CD14-positive monocyte (primary cell): Measurements from ENCODE around the gene PMP22. TPM values are rescaled to one million over a fixed set of nuclear protein-coding genes. Genes with fewer than 3 reads are reported as not detected.
A peak's percentile ranks its signal among the peaks of the same experiment; 100 is the strongest.

Source experiments
- DNase-seq, 3 donors: peaks; one replicate each; pipeline ENCODE4 v3.0.0-alpha.2; 2011 to 2022
- H2AFZ ChIP-seq: 2 replicates; pipeline ENCODE4 v1.6.0; 2012; ENCODE audit warnings: mild to moderate bottlenecking, low read depth, low read length, inconsistent platforms; ENCODE audit not compliant: insufficient read depth, poor library complexity, severe bottlenecking
- H3K27ac ChIP-seq, 2 donors: 1 replicate in 1 of 2; 2 replicates in 1 of 2; pipeline ENCODE4 v1.5.1; 2012 to 2013; ENCODE audit warnings: low read length in 2 of 2, control low read depth in 1 of 2, inconsistent platforms in 1 of 2, low read depth in 1 of 2, mild to moderate bottlenecking in 1 of 2
- H3K27me3 ChIP-seq, 2 donors: one replicate each; pipeline versions ENCODE4 v1.6.0 to v1.6.1; 2011 to 2013; ENCODE audit warnings: low read length in 2 of 2; ENCODE audit not compliant: control insufficient read depth in 2 of 2, insufficient read depth in 2 of 2
- H3K36me3 ChIP-seq, 2 donors: replicated peaks in 1 of 2; 1 replicate in 1 of 2; 2 replicates in 1 of 2; pipeline versions ENCODE4 v1.5.1 to v1.6.1; 2012 to 2013; ENCODE audit warnings: low read length in 2 of 2, control low read depth in 1 of 2, inconsistent platforms in 1 of 2, mild to moderate bottlenecking in 1 of 2; ENCODE audit not compliant: insufficient read depth in 2 of 2, control insufficient read depth in 1 of 2
- H3K4me1 ChIP-seq, 2 donors: 1 replicate in 1 of 2; 2 replicates in 1 of 2; pipeline versions ENCODE4 v1.5.1 to v1.6.1; 2012 to 2013; ENCODE audit warnings: low read length in 2 of 2, control low read depth in 1 of 2, inconsistent platforms in 1 of 2, mild to moderate bottlenecking in 1 of 2, moderate library complexity in 1 of 2; ENCODE audit not compliant: insufficient read depth in 2 of 2, control insufficient read depth in 1 of 2
- H3K4me2 ChIP-seq: replicated peaks from 2 replicates; pipeline ENCODE3; 2012; ENCODE audit warnings: low read length, moderate library complexity, mild to moderate bottlenecking; ENCODE audit not compliant: poor library complexity, severe bottlenecking; ENCODE audit errors: extremely low read depth
- H3K4me3 ChIP-seq, 3 experiments: fragments of 200-600 bp in 1 of 3; sonication (generic) in 1 of 3; replicated peaks in 1 of 3; 1 replicate in 2 of 3; 2 replicates in 1 of 3; pipeline ENCODE4 v1.5.1; 2011 to 2013; ENCODE audit warnings: low read length in 3 of 3, mild to moderate bottlenecking in 3 of 3, control low read depth in 2 of 3, low read depth in 2 of 3, inconsistent platforms in 1 of 3, moderate library complexity in 1 of 3
- H3K79me2 ChIP-seq: 2 replicates; pipeline ENCODE4 v1.6.0; 2012; ENCODE audit warnings: mild to moderate bottlenecking, control low read depth, inconsistent platforms, low read length, moderate library complexity; ENCODE audit not compliant: insufficient read depth
- H3K9ac ChIP-seq: 2 replicates; pipeline ENCODE4 v1.6.0; 2017; ENCODE audit warnings: low read length, mild to moderate bottlenecking; ENCODE audit not compliant: insufficient read depth, poor library complexity, severe bottlenecking
- H3K9me3 ChIP-seq, 2 donors: replicated peaks in 1 of 2; 1 replicate in 1 of 2; 2 replicates in 1 of 2; pipeline versions ENCODE4 v1.5.1 to v1.6.1; 2012 to 2013; ENCODE audit warnings: low read length in 2 of 2, control low read depth in 1 of 2; ENCODE audit not compliant: control insufficient read depth in 1 of 2, insufficient read depth in 1 of 2
- H4K20me1 ChIP-seq: 2 replicates; pipeline ENCODE4 v1.6.0; 2012; ENCODE audit warnings: mild to moderate bottlenecking, low read length, control low read depth, moderate library complexity; ENCODE audit not compliant: insufficient read depth
- H3K27ac Mint-ChIP-seq, 7 donors: one replicate each; pipeline ENCODE4 v1.8.0; 2020; ENCODE audit warnings: mild to moderate bottlenecking in 7 of 7, mixed read lengths in 7 of 7, moderate library complexity in 6 of 7, inconsistent platforms in 2 of 7
- H3K27me3 Mint-ChIP-seq, 3 donors: one replicate each; pipeline ENCODE4 v1.8.0; 2021 to 2022; ENCODE audit warnings: low read depth in 3 of 3, mild to moderate bottlenecking in 3 of 3, mixed read lengths in 3 of 3, moderate library complexity in 3 of 3, inconsistent platforms in 1 of 3
- H3K36me3 Mint-ChIP-seq, 2 donors: one replicate each; pipeline ENCODE4 v1.8.0; 2020; ENCODE audit warnings: mixed read lengths in 2 of 2, inconsistent platforms in 1 of 2, mild to moderate bottlenecking in 1 of 2
- H3K4me1 Mint-ChIP-seq: one replicate; pipeline ENCODE4 v1.8.0; 2020; ENCODE audit warnings: mild to moderate bottlenecking, mixed read lengths
- H3K4me3 Mint-ChIP-seq, 2 donors: one replicate each; pipeline ENCODE4 v1.8.0; 2020; ENCODE audit warnings: mild to moderate bottlenecking in 2 of 2, mixed read lengths in 2 of 2, moderate library complexity in 1 of 2
- H3K9me3 Mint-ChIP-seq, 7 donors: one replicate each; pipeline ENCODE4 v1.8.0; 2020 to 2022; ENCODE audit warnings: mixed read lengths in 7 of 7, mild to moderate bottlenecking in 6 of 7, moderate library complexity in 6 of 7, inconsistent platforms in 2 of 7
- CTCF ChIP-seq: fragments of 200-600 bp; IDR thresholded peaks from one replicate; pipeline ENCODE4 v1.8.0; 2022; ENCODE audit warnings: antibody characterized with exemption, mild to moderate bottlenecking
- WGBS: methylation state at CpG from one replicate; pipeline ENCODE4 v1.1.5; 2013; ENCODE audit warnings: missing lambda C conversion rate; ENCODE audit not compliant: insufficient coverage; 5-methylcytosine and 5-hydroxymethylcytosine counted together
- intact Hi-C, 2 donors: fragments of 100-400 bp; cut with micrococcal nuclease; formaldehyde crosslinking; loops; one replicate each; pipeline versions ENCODE4 v1.15.0 to v1.15.1; 2023
- polyA plus RNA-seq, 3 donors: library from polyadenylated mRNA; depleted of rRNA in 1 of 3; unstranded in 2 of 3; stranded (reverse) in 1 of 3; fragments of 300-500 nt in 2 of 3; fragments of >200 nt in 1 of 3; fragmentation: Illumina TruSeq in 2 of 3; gene quantifications; 1 replicate in 2 of 3; 2 replicates in 1 of 3; pipeline ENCODE4 v1.2.3, GENCODE V29; 2012 to 2021

The PMP22 gene
- polyA plus RNA-seq, 3 donors = 1.2 to 3.9 (median 1.3) TPM

- no peaks in the 10 kb centered on the region for H3K36me3 Mint-ChIP-seq
Measured at GRCh38 chr17:15293558-15293957, 28.4 kb upstream of the PMP22 start.

GRCh38 chr17:15291674-15292361, 26.7 kb upstream of the PMP22 start:
- peak overlapping the region in 1 of 2 donors; percentile 3 for H3K4me3 Mint-ChIP-seq
- Histone ChIP-seq H3K4me2 (no peak overlapping the region), H3K9ac (no peak overlapping the region), H3K79me2 (no peaks in the 10 kb centered on the region), H3K9me3 (no peaks in the 10 kb centered on the region), H2AFZ (no peak overlapping the region), H3K27ac (no peak overlapping the region), H3K36me3 (no peaks in the 10 kb centered on the region), H3K4me1 (no peaks in the 10 kb centered on the region), H4K20me1 (no peaks in the 10 kb centered on the region), H3K4me3 (no peak overlapping the region), H3K27me3 (no peaks in the 10 kb centered on the region)
- TF ChIP-seq CTCF = no peak
- intact Hi-C loops = no loop called here
- peaks cover 1 to 19% (median 10%) of the 10 kb centered on the region in 3 donors for H3K27me3 Mint-ChIP-seq
- DNase-seq = no peak
- no peak overlapping the region for H3K27ac Mint-ChIP-seq
- WGBS = 92% methylated on average over 4 of the region's 8 CpGs
- no peaks in the 10 kb centered on the region for H3K4me1 Mint-ChIP-seq
- peaks cover 0 to 11% (median 1%) of the 10 kb centered on the region in 7 donors for H3K9me3 Mint-ChIP-seq
- H3K36me3 Mint-ChIP-seq = no peaks in the 10 kb centered on the region

More at GRCh38 chr17:15293558-15293957, 28.4 kb upstream of the PMP22 start:
- no peaks in the 10 kb centered on the region for H3K4me1 Mint-ChIP-seq
- H2AFZ ChIP-seq = no peak overlapping the region
- no peak for DNase-seq
- H3K36me3 ChIP-seq = no peaks in the 10 kb centered on the region
- peaks cover 0 to 14% (median 3%) of the 10 kb centered on the region in 7 donors for H3K9me3 Mint-ChIP-seq
- H3K4me3 Mint-ChIP-seq = no peak overlapping the region
- no peaks in the 10 kb centered on the region for H3K9me3 ChIP-seq
- TF ChIP-seq CTCF = no peak
- H4K20me1 ChIP-seq = no peaks in the 10 kb centered on the region
- no CpG with 5 or more reads among the region's 3 CpGs for WGBS
- H3K27me3 ChIP-seq = no peaks in the 10 kb centered on the region
- H3K4me3 ChIP-seq = no peak overlapping the region
- H3K27me3 Mint-ChIP-seq = peaks cover 3 to 11% (median 10%) of the 10 kb centered on the region in 3 donors
- H3K27ac ChIP-seq = no peak overlapping the region
- H3K79me2 ChIP-seq = no peaks in the 10 kb centered on the region
- no peak overlapping the region for H3K27ac Mint-ChIP-seq
- intact Hi-C loops = no loop called here
- no peak overlapping the region for H3K4me2 ChIP-seq
- H3K4me1 ChIP-seq = no peaks in the 10 kb centered on the region
- H3K9ac ChIP-seq = no peak overlapping the region
